Measurements from ENCODE around the gene AKT1S1. TPM values are rescaled to one million over a fixed set of nuclear protein-coding genes. Genes with fewer than 3 reads are reported as not detected.

Gene AKT1S1
- total and polyA plus RNA-seq, 2 donors from 2014 or later: 33.7 to 47.2 TPM

DNA sequence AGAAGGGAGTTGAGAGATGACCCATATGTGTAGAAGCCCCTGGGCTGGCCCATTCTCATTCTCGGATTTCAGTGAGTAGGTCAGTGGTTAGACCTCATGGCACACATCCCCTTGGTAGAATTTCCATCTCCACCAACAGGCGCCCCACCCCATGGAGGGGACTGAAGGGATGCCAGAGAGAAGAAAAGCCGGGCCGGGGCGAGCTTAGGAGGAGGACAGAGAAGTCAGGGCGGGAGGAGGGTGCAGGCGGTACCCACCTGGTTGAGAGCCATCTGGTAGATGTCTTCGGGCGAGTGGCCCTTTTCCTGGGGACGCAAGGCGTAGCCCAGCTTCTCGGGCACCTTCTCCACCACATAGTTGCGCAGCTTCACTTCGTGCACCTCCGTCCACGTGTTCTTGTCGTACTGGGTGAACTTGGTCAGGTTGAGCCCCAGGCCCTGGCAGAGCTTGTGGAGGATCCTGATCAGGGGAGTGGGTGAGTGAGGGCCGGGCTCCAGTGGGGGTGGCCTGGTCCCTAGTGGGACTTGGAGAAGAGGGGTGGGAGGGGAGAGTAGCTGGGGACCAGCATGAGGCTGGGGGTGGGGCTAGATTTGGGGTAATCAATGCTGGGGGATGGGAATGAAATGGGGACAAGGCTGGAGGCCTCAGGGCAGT is 17.0 kb upstream of the AKT1S1 start:
- Histone ChIP-seq H3K9me3 (ENCODE audit: control insufficient read depth in 2 of 3, insufficient read depth in 1 of 3, low read length in 3 of 3) (no peaks in the 10 kb centered on the region), H3K27ac (ENCODE audit: low read depth in 2 of 2, low read length in 2 of 2) (no peak overlapping the region), H3K4me1 (ENCODE audit: control insufficient read depth in 2 of 3, insufficient read depth in 2 of 3, low read depth in 1 of 3, low read length in 3 of 3) (peaks cover 0 to 8% (median 0%) of the 10 kb centered on the region in 3 donors), H3K27me3 (ENCODE audit: control insufficient read depth, insufficient read depth, low read length) (no peaks in the 10 kb centered on the region), H3K36me3 (ENCODE audit: control insufficient read depth in 2 of 3, insufficient read depth in 3 of 3, low read length in 3 of 3) (no peaks in the 10 kb centered on the region), H3K4me3 (ENCODE audit: low read length in 3 of 3) (no peak overlapping the region), H3K9ac (ENCODE audit: low read length in 3 of 3) (no peak overlapping the region)
- intact Hi-C loops (cut with DNase I): no loop called here
- TF ChIP-seq, protein P1, sequence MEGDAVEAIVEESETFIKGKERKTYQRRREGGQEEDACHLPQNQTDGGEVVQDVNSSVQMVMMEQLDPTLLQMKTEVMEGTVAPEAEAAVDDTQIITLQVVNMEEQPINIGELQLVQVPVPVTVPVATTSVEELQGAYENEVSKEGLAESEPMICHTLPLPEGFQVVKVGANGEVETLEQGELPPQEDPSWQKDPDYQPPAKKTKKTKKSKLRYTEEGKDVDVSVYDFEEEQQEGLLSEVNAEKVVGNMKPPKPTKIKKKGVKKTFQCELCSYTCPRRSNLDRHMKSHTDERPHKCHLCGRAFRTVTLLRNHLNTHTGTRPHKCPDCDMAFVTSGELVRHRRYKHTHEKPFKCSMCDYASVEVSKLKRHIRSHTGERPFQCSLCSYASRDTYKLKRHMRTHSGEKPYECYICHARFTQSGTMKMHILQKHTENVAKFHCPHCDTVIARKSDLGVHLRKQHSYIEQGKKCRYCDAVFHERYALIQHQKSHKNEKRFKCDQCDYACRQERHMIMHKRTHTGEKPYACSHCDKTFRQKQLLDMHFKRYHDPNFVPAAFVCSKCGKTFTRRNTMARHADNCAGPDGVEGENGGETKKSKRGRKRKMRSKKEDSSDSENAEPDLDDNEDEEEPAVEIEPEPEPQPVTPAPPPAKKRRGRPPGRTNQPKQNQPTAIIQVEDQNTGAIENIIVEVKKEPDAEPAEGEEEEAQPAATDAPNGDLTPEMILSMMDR (IDR thresholded peaks at IDR 0.05; ENCODE audit: borderline replicate concordance, extremely low read depth, insufficient read depth): no peak
- DNase-seq (peak in 1 of 5 donors; percentile 44), FAIRE-seq (no peak)

DNA sequence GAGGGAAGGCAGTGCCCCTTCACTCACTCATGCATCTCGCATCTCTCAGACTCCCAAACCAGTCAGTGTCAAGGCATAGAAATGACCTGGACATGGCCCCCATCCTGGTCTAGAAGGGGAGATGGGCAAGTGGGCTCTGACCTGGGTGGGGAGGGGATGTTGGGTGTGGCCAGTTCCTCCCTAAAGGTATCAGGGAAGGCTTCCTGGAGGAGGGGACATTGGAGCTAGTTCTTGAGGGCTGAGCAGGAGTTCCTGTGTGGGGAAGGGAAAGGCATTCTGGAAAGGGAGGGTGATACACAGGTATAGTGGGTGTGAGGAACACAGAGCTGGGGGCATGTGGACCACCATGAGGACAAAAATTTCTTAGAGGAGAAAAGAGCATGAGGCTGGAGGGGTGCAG is 15.6 kb upstream of the AKT1S1 start:
- H3K4me3 ChIP-seq (ENCODE audit: low read length in 3 of 3): no peak overlapping the region
- FAIRE-seq (no peak), DNase-seq (peak in 1 of 5 donors; percentile 26)
- peaks cover 0 to 8% (median 0%) of the 10 kb centered on the region in 3 donors for H3K4me1 ChIP-seq (ENCODE audit: control insufficient read depth in 2 of 3, insufficient read depth in 2 of 3, low read depth in 1 of 3, low read length in 3 of 3)
- H3K27me3 ChIP-seq (ENCODE audit: control insufficient read depth, insufficient read depth, low read length): no peaks in the 10 kb centered on the region
- H3K27ac ChIP-seq (ENCODE audit: low read depth in 2 of 2, low read length in 2 of 2): no peak overlapping the region
- TF ChIP-seq, protein P1 (IDR thresholded peaks at IDR 0.05; ENCODE audit: borderline replicate concordance, extremely low read depth, insufficient read depth): no peak
- no peaks in the 10 kb centered on the region for H3K36me3 ChIP-seq (ENCODE audit: control insufficient read depth in 2 of 3, insufficient read depth in 3 of 3, low read length in 3 of 3)
- no peaks in the 10 kb centered on the region for H3K9me3 ChIP-seq (ENCODE audit: control insufficient read depth in 2 of 3, insufficient read depth in 1 of 3, low read length in 3 of 3)
- intact Hi-C loops (cut with DNase I): no loop called here
- no peak overlapping the region for H3K9ac ChIP-seq (ENCODE audit: low read length in 3 of 3)

DNA sequence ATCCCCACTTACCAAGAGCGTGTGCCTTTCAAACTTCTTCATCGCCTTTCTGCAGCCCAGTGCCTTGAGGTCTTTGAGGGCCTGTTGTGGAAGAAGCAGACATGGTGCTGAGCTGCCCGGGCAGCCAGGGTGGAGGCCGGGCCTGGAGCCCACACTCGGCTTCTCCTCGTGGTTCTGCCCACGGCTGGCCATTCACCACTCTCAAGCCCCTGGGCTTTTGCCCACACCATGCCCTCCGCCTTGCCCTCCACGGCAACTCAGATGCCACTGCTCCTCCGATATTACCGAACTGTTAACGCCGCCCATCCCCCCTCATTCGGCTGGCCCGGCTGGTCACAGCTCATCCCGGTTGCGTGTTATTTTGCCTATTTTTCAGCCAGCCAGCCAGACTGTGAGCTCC is 14.2 kb upstream of the AKT1S1 start:
- Histone ChIP-seq H3K9ac (ENCODE audit: low read length in 3 of 3) (no peak overlapping the region), H3K27ac (ENCODE audit: low read depth in 2 of 2, low read length in 2 of 2) (no peak overlapping the region), H3K9me3 (ENCODE audit: control insufficient read depth in 2 of 3, insufficient read depth in 1 of 3, low read length in 3 of 3) (no peaks in the 10 kb centered on the region), H3K27me3 (ENCODE audit: control insufficient read depth, insufficient read depth, low read length) (no peaks in the 10 kb centered on the region), H3K4me1 (ENCODE audit: control insufficient read depth in 2 of 3, insufficient read depth in 2 of 3, low read depth in 1 of 3, low read length in 3 of 3) (peaks cover 0 to 5% (median 0%) of the 10 kb centered on the region in 3 donors), H3K36me3 (ENCODE audit: control insufficient read depth in 2 of 3, insufficient read depth in 3 of 3, low read length in 3 of 3) (no peaks in the 10 kb centered on the region), H3K4me3 (ENCODE audit: low read length in 3 of 3) (no peak overlapping the region)
- FAIRE-seq (no peak), DNase-seq (peak in 1 of 5 donors; percentile 61)
- intact Hi-C loops (cut with DNase I): no loop called here
- TF ChIP-seq, protein P1 (IDR thresholded peaks at IDR 0.05; ENCODE audit: borderline replicate concordance, extremely low read depth, insufficient read depth): no peak

All from kidney (tissue), 14 donors.